ENCODE data around the gene CCR5. TPM values are rescaled to one million over a fixed set of nuclear protein-coding genes. Genes with fewer than 3 reads are reported as not detected.

CCR5 gene
- total RNA-seq, 3 donors from 2014 or later (not counting 1 experiment from before 2014, with no cell fraction given) = 0.59 to 7.6 (median 1.0) TPM

DNA sequence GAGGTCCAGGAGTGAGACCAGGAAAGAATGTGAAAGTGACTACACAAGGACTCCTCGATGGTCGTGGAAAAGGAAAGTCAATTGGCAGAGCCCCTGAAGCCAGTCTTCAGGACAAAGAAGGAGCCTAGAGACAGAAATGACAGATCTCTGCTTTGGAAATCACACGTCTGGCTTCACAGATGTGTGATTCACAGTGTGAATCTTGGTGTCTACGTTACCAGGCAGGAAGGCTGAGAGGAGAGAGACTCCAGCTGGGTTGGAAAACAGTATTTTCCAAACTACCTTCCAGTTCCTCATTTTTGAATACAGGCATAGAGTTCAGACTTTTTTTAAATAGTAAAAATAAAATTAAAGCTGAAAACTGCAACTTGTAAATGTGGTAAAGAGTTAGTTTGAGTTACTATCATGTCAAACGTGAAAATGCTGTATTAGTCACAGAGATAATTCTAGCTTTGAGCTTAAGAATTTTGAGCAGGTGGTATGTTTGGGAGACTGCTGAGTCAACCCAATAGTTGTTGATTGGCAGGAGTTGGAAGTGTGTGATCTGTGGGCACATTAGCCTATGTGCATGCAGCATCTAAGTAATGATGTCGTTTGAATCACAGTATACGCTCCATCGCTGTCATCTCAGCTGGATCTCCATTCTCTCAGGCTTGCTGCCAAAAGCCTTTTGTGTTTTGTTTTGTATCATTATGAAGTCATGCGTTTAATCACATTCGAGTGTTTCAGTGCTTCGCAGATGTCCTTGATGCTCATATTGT is 10.8 kb upstream of the CCR5 start:
- H3K36me3 Mint-ChIP-seq = no peaks in the 10 kb centered on the region
- TF ChIP-seq, protein P1, sequence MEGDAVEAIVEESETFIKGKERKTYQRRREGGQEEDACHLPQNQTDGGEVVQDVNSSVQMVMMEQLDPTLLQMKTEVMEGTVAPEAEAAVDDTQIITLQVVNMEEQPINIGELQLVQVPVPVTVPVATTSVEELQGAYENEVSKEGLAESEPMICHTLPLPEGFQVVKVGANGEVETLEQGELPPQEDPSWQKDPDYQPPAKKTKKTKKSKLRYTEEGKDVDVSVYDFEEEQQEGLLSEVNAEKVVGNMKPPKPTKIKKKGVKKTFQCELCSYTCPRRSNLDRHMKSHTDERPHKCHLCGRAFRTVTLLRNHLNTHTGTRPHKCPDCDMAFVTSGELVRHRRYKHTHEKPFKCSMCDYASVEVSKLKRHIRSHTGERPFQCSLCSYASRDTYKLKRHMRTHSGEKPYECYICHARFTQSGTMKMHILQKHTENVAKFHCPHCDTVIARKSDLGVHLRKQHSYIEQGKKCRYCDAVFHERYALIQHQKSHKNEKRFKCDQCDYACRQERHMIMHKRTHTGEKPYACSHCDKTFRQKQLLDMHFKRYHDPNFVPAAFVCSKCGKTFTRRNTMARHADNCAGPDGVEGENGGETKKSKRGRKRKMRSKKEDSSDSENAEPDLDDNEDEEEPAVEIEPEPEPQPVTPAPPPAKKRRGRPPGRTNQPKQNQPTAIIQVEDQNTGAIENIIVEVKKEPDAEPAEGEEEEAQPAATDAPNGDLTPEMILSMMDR (IDR thresholded peaks at IDR 0.05) = no peak
- H3K9me3 Mint-ChIP-seq = no peaks in the 10 kb centered on the region
- H3K27ac ChIP-seq (ENCODE audit: low read length) = peak overlapping the region; percentile 16
- H3K36me3 ChIP-seq (ENCODE audit: control insufficient read depth, insufficient read depth, low read length) = no peaks in the 10 kb centered on the region
- intact Hi-C loops (cut with micrococcal nuclease) = no loop called here
- H3K27me3 ChIP-seq (ENCODE audit: control insufficient read depth, insufficient read depth, low read length) = no peaks in the 10 kb centered on the region
- 48% methylated on average over 11 of the region's 11 CpGs for WGBS (ENCODE audit: insufficient coverage)
- DNase-seq (peak in 1 of 2 donors; percentile 38), ATAC-seq (peak; percentile 62 to 69 (median 62))
- H3K4me3 ChIP-seq (ENCODE audit: low read length) = no peak overlapping the region
- H3K4me1 ChIP-seq (ENCODE audit: control insufficient read depth, insufficient read depth, low read length) = peaks cover 37% of the 10 kb centered on the region
- H3K27me3 Mint-ChIP-seq (ENCODE audit: low read depth in 2 of 2) = no peaks in the 10 kb centered on the region
- peak overlapping the region; percentile 26 for H3K4me3 Mint-ChIP-seq
- no peaks in the 10 kb centered on the region for H3K9me3 ChIP-seq (ENCODE audit: control insufficient read depth, insufficient read depth, low read length)
- H3K4me1 Mint-ChIP-seq = peaks cover 36 to 43% of the 10 kb centered on the region in 2 donors
- H3K27ac Mint-ChIP-seq = peak overlapping the region in 1 of 2 donors; percentile 56

DNA sequence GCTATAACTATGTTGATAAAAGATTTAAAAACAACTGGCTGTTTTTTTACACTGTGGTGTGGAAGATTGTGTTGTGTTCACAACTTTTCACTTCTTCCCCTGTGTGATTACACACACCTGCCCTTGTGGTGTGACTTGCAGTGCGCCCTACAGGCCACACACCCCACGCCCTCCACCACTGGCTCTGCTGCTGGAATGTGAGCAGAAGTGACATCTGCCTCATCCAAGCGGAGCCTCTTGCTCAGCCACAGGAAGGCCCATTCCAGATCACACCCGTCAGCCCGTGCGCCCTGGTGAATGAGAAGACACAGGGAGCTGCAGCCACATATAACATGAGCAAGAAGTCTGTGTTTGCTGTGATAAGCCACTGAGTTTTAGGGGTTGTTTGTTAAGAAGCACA is 9.8 kb upstream of the CCR5 start:
- no peaks in the 10 kb centered on the region for H3K9me3 ChIP-seq (ENCODE audit: control insufficient read depth, insufficient read depth, low read length)
- ATAC-seq (peak; percentile 52 to 75 (median 59)), DNase-seq (peak in 1 of 2 donors; percentile 44)
- TF ChIP-seq, protein P1 (IDR thresholded peaks at IDR 0.05) = no peak
- no peaks in the 10 kb centered on the region for H3K27me3 Mint-ChIP-seq (ENCODE audit: low read depth in 2 of 2)
- H3K4me3 ChIP-seq (ENCODE audit: low read length) = no peak overlapping the region
- H3K9me3 Mint-ChIP-seq = no peaks in the 10 kb centered on the region
- peak overlapping the region; percentile 11 for H3K27ac ChIP-seq (ENCODE audit: low read length)
- no peaks in the 10 kb centered on the region for H3K36me3 ChIP-seq (ENCODE audit: control insufficient read depth, insufficient read depth, low read length)
- no peaks in the 10 kb centered on the region for H3K36me3 Mint-ChIP-seq
- H3K4me1 Mint-ChIP-seq = peaks cover 34 to 46% of the 10 kb centered on the region in 2 donors
- intact Hi-C loops (cut with micrococcal nuclease) = no loop called here
- no peaks in the 10 kb centered on the region for H3K27me3 ChIP-seq (ENCODE audit: control insufficient read depth, insufficient read depth, low read length)
- peak overlapping the region in 1 of 2 donors; percentile 56 for H3K27ac Mint-ChIP-seq
- 18% methylated on average over 6 of the region's 6 CpGs for WGBS (ENCODE audit: insufficient coverage)
- H3K4me1 ChIP-seq (ENCODE audit: control insufficient read depth, insufficient read depth, low read length) = peaks cover 41% of the 10 kb centered on the region
- H3K4me3 Mint-ChIP-seq = peak overlapping the region; percentile 41

DNA sequence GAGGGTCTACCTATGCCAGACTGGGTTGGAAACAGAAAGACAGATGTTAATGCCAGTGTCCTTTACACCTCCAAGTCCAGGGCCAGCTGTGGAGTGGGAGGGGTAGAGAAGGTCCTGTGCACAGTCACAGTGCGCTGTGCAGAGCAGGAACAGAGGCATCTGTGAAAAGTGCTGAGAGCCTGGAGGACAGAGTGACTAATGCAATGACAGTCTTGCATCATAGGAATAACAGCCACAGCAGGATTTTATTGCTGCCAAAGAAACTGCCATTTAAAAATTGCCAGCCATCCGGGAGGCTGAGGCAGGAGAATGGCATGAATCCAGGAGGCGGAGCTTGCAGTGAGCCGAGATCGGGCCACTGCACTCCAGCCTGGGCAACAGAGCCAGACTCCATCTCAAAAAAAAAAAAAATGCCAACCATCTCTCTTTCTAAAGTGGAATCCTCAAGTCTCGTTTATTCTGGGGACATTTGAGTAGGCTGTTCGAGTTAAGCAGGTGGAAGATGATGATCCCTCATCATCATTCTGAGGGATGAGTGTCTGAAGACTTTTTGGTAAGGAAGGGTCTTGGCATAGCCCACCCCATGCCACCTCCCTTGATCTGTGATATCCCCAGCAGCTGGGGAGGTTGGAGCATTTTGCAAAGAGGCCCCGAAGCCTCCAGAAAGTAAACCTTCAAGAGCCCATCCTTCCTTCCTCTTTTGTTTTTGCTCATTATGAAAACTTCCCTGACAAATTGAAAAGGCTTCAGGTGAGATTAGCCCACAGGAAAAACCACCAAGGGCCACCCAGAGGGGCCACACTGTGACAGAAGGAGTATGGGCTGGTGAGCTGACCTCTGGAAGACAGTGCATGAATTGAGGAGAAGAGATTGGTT is 9.1 kb upstream of the CCR5 start:
- Histone ChIP-seq H3K36me3 (ENCODE audit: control insufficient read depth, insufficient read depth, low read length) (no peaks in the 10 kb centered on the region), H3K4me1 (ENCODE audit: control insufficient read depth, insufficient read depth, low read length) (peaks cover 44% of the 10 kb centered on the region), H3K27ac (ENCODE audit: low read length) (peak overlapping the region; percentile 15), H3K27me3 (ENCODE audit: control insufficient read depth, insufficient read depth, low read length) (no peaks in the 10 kb centered on the region), H3K9me3 (ENCODE audit: control insufficient read depth, insufficient read depth, low read length) (no peaks in the 10 kb centered on the region), H3K4me3 (ENCODE audit: low read length) (no peak overlapping the region)
- TF ChIP-seq, protein P1 (IDR thresholded peaks at IDR 0.05) = no peak
- no peak for DNase-seq
- H3K27ac Mint-ChIP-seq = peak overlapping the region in 1 of 2 donors; percentile 56
- H3K36me3 Mint-ChIP-seq = no peaks in the 10 kb centered on the region
- H3K27me3 Mint-ChIP-seq (ENCODE audit: low read depth in 2 of 2) = no peaks in the 10 kb centered on the region
- H3K4me1 Mint-ChIP-seq = peaks cover 41 to 53% of the 10 kb centered on the region in 2 donors
- H3K4me3 Mint-ChIP-seq = no peak overlapping the region
- WGBS (ENCODE audit: insufficient coverage) = 83% methylated on average over 8 of the region's 8 CpGs
- intact Hi-C loops (cut with micrococcal nuclease) = no loop called here
- no peaks in the 10 kb centered on the region for H3K9me3 Mint-ChIP-seq
- ATAC-seq = peak; percentile 39 to 64 (median 59)
